ENCODE results near the gene OSTC. TPM values are rescaled to one million over a fixed set of nuclear protein-coding genes. Genes with fewer than 3 reads are reported as not detected.
"Not testable (repeated sequence)": the region's sequence is repeated elsewhere in the genome, so short reads cannot be mapped to it uniquely, and the experiment has no call there.

OSTC gene
- total RNA-seq, 1 experiment from 2014 or later, result 432 TPM

GRCh38 chr4:108646706-108647105, 3.7 kb upstream of the OSTC start:
- no peak for DNase-seq (ENCODE audit: low spot score)

GRCh38 chr4:108649863-108650211, 562 bp upstream of the OSTC start:
- no peak for DNase-seq (ENCODE audit: low spot score)

GRCh38 chr4:108651014-108651791, 804 bp downstream of the OSTC start:
- DNase-seq (ENCODE audit: low spot score), result peak; percentile 15

GRCh38 chr4:108662629-108663028, 12.2 kb downstream of the OSTC start:
- DNase-seq (ENCODE audit: low spot score), result no peak

GRCh38 chr4:108674356-108674977, 24.1 kb downstream of the OSTC start:
- DNase-seq (ENCODE audit: low spot score), result no peak

- no peak for DNase-seq (ENCODE audit: low spot score)
Observed at GRCh38 chr4:108681321-108681809, 31.0 kb downstream of the OSTC start.

- DNase-seq (ENCODE audit: low spot score), result peak; percentile 30
Observed at GRCh38 chr4:108683479-108683878, 33.1 kb downstream of the OSTC start.

- peak; percentile 3 for DNase-seq (ENCODE audit: low spot score)
Observed at GRCh38 chr4:108685036-108685686, 34.8 kb downstream of the OSTC start.

GRCh38 chr4:108690738-108691137, 40.3 kb downstream of the OSTC start:
- DNase-seq (ENCODE audit: low spot score), result no peak

GRCh38 chr4:108693211-108693610, 42.8 kb downstream of the OSTC start:
- no peak for DNase-seq (ENCODE audit: low spot score)

- DNase-seq (ENCODE audit: low spot score), result no peak
Observed at GRCh38 chr4:108693819-108694218, 43.4 kb downstream of the OSTC start.

GRCh38 chr4:108694423-108694822, 44.0 kb downstream of the OSTC start:
- no peak for DNase-seq (ENCODE audit: low spot score)

GRCh38 chr4:108695062-108695461, 44.7 kb downstream of the OSTC start:
- no peak for DNase-seq (ENCODE audit: low spot score)

- DNase-seq (ENCODE audit: low spot score), result no peak
Observed at GRCh38 chr4:108696160-108696559, 45.8 kb downstream of the OSTC start.

- peak; percentile 85 for DNase-seq (ENCODE audit: low spot score)
Observed at GRCh38 chr4:108700081-108700757, 49.8 kb downstream of the OSTC start.

- DNase-seq (ENCODE audit: low spot score), result no peak
Observed at GRCh38 chr4:108702960-108703359, 52.6 kb downstream of the OSTC start.

- DNase-seq (ENCODE audit: low spot score), result no peak
Observed at GRCh38 chr4:108703370-108703769, 53.0 kb downstream of the OSTC start.

GRCh38 chr4:108703966-108704365, 53.6 kb downstream of the OSTC start:
- no peak for DNase-seq (ENCODE audit: low spot score)

GRCh38 chr4:108706289-108706688, 55.9 kb downstream of the OSTC start:
- DNase-seq (ENCODE audit: low spot score), result no peak

- no peak for DNase-seq (ENCODE audit: low spot score)
Observed at GRCh38 chr4:108709234-108709633, 58.8 kb downstream of the OSTC start.

GRCh38 chr4:108709722-108710121, 59.3 kb downstream of the OSTC start:
- DNase-seq (ENCODE audit: low spot score), result no peak

GRCh38 chr4:108710578-108710977, 60.2 kb downstream of the OSTC start:
- not testable (repeated sequence) for DNase-seq (ENCODE audit: low spot score)

All from A172 (cell line).